Measurements from ENCODE around the gene ERVW-1. TPM values are rescaled to one million over a fixed set of nuclear protein-coding genes. Genes with fewer than 3 reads are reported as not detected.
"Not testable (repeated sequence)": the region's sequence is repeated elsewhere in the genome, so short reads cannot be mapped to it uniquely, and the experiment has no call there.

ERVW-1 gene
- polyA plus RNA-seq, 3 donors, result 0.73 to 2.5 (median 0.82) TPM

- DNase-seq (ENCODE audit: extremely low read depth in 1 of 11, low read depth in 9 of 11, low spot score in 4 of 11), result no peak
Observed at GRCh38 chr7:92478095-92478494, 349 bp upstream of the ERVW-1 start.

DNA sequence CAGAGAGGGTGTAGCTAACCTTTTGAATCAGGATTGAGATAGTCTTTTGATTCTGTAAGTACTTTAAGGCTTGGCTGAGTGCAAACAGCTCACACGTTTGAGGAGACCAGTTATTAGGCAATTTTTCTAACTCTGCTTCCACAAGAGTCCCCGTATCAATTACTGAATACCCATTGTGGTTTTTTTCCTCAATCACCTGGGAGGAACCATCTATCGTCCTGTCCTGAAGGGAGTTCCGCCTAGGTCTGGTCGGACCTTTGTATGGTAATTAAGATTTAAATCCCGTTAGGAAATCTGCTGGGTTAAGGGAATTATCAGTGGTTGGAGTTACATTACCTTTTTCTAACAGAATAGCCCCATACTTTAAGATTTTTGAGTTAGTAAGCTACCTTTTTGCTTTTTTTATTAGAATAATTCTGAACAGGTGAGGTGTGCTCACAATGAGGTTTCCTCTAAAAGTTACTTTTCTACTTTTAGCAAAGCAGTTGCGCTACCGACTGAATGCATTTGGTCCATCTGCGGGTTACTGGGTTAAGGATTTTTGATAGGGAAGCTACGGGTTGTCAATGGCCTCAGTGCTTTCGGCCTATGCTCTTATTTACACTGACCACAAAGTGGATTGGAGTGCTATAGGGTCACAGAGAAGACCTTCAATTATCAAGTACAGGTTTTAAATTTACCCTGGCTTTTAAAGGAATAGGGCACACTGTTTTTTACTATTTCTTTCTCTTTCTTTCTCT is 1.7 kb downstream of the ERVW-1 start:
- not testable (repeated sequence) for DNase-seq (ENCODE audit: extremely low read depth in 1 of 11, low read depth in 9 of 11, low spot score in 4 of 11)

DNA sequence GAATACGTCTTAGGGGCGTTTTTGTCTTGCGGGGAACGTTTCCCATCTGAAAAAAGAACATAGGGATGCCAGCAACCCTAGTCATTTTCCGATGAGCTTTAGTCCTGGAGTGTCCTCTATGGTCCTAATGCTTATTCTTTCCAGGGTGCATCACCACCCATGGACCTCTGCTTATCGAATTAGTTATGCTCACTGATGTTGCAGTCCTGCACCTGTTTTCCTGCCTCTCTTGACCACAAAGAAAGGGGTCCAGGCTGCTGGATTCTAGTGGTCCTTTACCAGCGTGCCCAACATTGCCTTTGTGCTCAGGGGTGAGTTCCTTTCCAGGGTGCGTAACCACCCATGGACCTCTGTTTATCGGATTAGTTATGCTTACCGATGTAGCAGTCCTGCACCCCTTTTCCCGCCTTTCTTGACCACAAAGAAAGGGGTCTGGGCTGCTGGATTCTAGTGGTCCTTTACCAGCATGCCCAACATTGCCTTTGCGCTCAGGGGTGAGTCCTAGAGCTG is 2.4 kb downstream of the ERVW-1 start:
- not testable (repeated sequence) for DNase-seq (ENCODE audit: extremely low read depth in 1 of 11, low read depth in 9 of 11, low spot score in 4 of 11)

DNA sequence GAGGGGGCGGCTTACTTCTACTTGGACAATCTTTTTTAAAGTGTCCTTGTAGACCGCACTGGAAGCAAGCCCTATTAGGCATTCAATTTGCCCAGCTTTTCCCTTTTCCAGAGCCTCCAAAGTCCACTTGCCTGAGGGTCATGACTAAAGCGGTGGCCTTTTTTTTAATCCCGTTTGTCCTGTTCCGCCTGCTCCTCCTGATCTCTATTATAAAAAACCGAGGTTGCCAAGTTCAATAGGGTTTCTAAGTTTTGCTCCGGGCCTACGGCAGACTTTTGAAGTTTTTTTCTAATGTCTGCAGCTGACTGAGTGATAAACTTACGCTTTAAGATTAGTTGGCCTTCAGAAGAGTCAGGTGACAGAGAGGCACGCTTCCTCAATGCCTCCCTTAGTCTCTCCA is 3.8 kb downstream of the ERVW-1 start:
- not testable (repeated sequence) for DNase-seq (ENCODE audit: extremely low read depth in 1 of 11, low read depth in 9 of 11, low spot score in 4 of 11)

GRCh38 chr7:92468589-92468988 is 9.2 kb downstream of the ERVW-1 start:
- DNase-seq (ENCODE audit: extremely low read depth in 1 of 11, low read depth in 9 of 11, low spot score in 4 of 11), result not testable (repeated sequence)

DNA sequence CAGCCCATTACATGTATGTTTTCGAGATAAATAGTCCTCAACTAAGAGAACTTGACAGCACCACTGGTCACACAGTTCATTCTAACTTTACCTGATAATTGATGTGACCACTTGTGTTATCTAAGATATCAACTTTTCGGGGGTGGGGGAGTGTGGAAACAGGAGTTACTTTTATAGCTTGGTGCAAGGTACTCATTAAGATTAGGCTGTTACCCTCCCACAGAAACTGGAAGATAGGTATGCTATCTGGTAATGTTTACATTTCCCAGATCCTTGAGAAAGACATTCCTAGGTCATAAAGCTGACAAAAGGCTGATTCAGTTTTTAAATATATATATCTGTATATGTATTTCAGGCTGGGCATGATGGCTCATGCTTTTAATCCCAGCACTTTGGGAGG is 11.1 kb downstream of the ERVW-1 start:
- DNase-seq (ENCODE audit: extremely low read depth in 1 of 11, low read depth in 9 of 11, low spot score in 4 of 11), result no peak

GRCh38 chr7:92464515-92464914 is 13.2 kb downstream of the ERVW-1 start:
- DNase-seq (ENCODE audit: extremely low read depth in 1 of 11, low read depth in 9 of 11, low spot score in 4 of 11), result no peak

DNA sequence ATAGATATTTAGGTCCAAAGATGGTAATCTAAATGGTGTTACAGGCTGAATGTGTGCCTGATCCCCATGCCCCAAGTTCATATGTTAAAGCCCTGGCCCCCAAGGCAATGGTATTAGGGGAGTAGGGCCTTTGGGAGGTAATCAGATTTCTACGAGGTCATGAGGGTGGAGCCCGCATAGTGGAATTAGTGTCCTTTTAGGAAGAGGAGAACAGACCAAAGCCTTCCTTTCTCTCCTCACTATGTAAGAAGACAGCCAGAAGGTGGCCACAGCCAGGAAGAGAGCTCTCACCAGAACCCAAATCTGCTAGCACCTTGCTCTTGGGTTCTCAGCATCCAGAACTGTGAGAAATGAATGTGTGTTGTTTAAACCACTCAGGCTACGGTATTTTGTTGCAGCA is 15.2 kb downstream of the ERVW-1 start:
- no peak for DNase-seq (ENCODE audit: extremely low read depth in 1 of 11, low read depth in 9 of 11, low spot score in 4 of 11)

DNA sequence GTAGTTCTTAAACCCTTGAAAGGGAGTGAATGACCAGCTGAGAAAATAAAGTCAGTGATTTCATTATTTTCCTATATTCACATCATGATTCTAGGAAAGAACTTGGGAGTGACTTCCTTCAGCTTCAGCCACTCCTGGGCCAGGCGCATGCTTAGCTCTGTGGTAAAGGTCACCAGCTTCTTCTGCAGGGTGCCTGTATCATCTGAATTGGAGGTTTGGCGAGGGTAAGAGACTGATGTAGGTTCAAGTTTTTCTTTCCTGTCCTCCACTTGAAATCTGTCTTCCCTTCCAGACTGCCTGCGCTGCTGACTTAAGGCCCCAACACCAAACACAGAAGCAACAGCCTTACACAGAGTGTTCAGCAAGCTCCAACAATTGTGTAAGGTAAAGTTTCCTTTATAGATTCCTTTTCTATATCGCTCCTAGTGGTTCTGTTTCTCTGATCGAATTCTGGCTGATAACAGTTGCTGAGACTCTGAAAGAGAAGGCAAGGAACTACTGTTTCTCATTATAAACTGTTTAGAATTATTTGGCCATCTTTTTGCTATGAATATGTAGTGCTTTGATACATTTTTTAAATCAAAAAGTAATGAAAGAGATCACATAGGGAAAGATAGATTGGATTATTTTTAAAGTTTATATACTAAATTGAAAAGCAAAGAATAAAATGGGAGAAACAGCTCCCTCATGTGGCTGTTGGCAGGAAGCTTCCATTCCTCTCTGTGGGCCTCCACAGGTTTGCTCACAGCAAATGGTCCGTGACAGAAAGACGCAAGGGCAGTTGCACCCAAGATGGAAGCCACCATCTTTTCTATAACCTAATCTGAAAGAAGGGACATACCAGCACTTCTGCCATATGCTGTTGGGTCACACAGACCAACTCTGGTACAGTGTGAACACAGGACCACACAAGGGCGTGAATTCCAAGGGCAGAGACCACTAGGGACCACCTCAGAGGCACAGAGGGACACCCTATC is 16.4 kb downstream of the ERVW-1 start:
- DNase-seq (ENCODE audit: extremely low read depth in 1 of 11, low read depth in 9 of 11, low spot score in 4 of 11), result peak in 9 of 11 donors; percentile 4 to 37 (median 25)

DNA sequence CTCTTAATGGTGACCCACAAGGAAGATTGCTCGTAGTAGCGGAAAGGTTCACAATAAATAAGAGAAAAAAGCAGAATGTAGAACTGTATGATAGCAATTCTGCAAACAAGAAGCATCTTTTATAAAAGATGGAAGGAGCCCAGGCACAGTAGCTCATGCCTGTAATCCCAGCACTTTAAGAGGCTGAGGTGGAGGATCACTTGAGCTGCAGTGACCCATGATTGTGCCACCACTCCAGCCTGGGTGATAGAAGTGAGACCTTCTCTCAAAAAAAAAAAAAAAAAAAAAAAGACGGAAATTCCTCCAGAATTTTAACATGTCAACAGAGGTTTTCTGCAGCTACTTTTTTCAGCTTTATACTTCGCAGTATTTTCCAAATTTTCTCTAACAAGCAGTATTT is 17.2 kb downstream of the ERVW-1 start:
- DNase-seq (ENCODE audit: extremely low read depth in 1 of 11, low read depth in 9 of 11, low spot score in 4 of 11), result no peak

DNA sequence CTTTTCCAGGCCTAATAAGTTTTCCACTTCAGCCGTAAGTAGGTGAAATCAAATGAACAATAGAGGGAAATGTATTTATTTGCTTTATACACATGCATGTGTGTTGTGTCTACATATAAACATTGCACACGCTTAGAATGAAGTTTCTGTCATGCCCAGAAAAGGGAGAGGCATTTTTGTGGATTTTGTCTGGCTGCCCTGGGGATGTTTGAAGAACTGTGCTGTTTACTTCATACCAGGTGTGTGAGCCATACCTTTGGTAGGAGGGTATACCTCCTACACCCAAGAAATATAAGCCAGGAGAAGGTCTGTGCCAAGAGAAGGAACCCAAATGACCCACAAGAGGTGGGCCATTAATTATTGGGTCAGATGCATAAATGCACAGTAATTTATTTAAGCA is 17.6 kb downstream of the ERVW-1 start:
- no peak for DNase-seq (ENCODE audit: extremely low read depth in 1 of 11, low read depth in 9 of 11, low spot score in 4 of 11)

GRCh38 chr7:92456236-92456635 is 21.5 kb downstream of the ERVW-1 start:
- no peak for DNase-seq (ENCODE audit: extremely low read depth in 1 of 11, low read depth in 9 of 11, low spot score in 4 of 11)

- no peak for DNase-seq (ENCODE audit: extremely low read depth in 1 of 11, low read depth in 9 of 11, low spot score in 4 of 11)
Observed at GRCh38 chr7:92451645-92452044, 26.1 kb downstream of the ERVW-1 start.

- peak in 9 of 11 donors; percentile 16 to 62 (median 38) for DNase-seq (ENCODE audit: extremely low read depth in 1 of 11, low read depth in 9 of 11, low spot score in 4 of 11)
Observed at GRCh38 chr7:92448205-92448747, 29.5 kb downstream of the ERVW-1 start.

- peak; percentile 80 to 92 (median 87) for DNase-seq (ENCODE audit: extremely low read depth in 1 of 11, low read depth in 9 of 11, low spot score in 4 of 11)
Observed at GRCh38 chr7:92447345-92448204, 30.2 kb downstream of the ERVW-1 start, which contains the start of gene GATAD1. TSS of gene GATAD1 (plus strand) at chr7:92447482. CDS start at chr7:92447730, 248 bp downstream.

DNA sequence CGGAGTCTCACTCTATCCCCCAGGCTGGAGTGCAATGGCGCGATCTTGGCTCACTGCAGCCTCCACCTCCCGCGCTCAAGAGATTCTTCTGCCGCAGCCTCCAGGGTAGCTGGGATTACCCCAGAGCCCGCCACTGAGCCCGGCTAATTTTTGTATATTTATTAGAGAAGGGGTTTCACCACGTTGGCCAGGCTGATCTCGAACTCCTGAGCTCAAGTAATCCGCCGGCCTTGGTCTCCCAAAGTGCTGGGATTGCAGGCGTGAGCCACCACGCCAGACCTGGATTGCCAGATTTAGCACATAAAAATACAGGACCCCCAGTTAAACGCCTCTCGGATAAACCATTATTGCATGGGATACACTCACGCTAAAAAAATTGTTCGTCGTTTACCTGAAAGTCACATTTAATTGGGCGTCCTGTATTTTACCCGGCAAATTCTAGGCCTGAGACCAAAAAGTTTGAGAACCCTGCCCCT is 30.8 kb downstream of the ERVW-1 start:
- no peak for DNase-seq (ENCODE audit: extremely low read depth in 1 of 11, low read depth in 9 of 11, low spot score in 4 of 11)

DNA sequence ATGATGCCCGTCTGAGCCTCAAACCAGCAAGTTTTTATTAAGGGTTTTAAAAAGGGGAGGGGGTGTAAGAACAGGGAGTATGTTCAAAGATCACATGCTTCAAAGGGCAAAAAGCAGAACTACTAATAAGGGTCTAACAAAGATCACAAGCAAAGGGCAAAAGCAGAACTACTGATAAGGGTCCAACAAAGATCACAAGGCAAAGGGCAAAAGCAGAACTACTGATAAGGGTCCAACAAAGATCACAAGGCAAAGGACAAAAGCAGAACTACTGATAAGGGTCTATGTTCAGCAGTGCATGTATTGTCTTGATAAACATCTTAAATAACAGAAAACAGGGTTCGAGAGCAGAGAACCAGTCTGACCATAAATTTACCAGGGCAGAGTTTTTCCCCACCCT is 35.0 kb downstream of the ERVW-1 start:
- not testable (repeated sequence) for DNase-seq (ENCODE audit: extremely low read depth in 1 of 11, low read depth in 9 of 11, low spot score in 4 of 11)

GRCh38 chr7:92437956-92438491 is 39.7 kb downstream of the ERVW-1 start:
- DNase-seq (ENCODE audit: extremely low read depth in 1 of 11, low read depth in 9 of 11, low spot score in 4 of 11), result no peak

Data from renal cortex interstitium (tissue), 11 donors.